Common myeloid progenitor, CD34-positive (primary cell): ENCODE results near the gene OR2V1.
"Not testable (repeated sequence)": the region's sequence is repeated elsewhere in the genome, so short reads cannot be mapped to it uniquely, and the experiment has no call there.

ENCODE experiments used
- CTCF ChIA-PET: fragments of 350-600 bp; sonication (Branson Sonifier 250); formaldehyde crosslinking; loops from one replicate; lab custom pipeline; 2021; ENCODE audit warnings: antibody characterized with exemption; lab: Charles Lee
- POLR2A ChIA-PET: fragments of 350-600 bp; sonication (Branson Sonifier 250); formaldehyde crosslinking; loops from one replicate; lab custom pipeline; 2021; ENCODE audit warnings: antibody characterized with exemption; lab: Charles Lee
- DNase-seq, 3 donors: peaks; one replicate each; pipeline versions ENCODE4 v3.0.0 to v3.0.0-alpha.2; 2013
- H3K27ac ChIP-seq, 2 experiments: 1 replicate in 1 of 2; 2 replicates in 1 of 2; pipeline ENCODE4 v1.7.0; 2013; ENCODE audit warnings: inconsistent platforms in 2 of 2, low read length in 2 of 2, mild to moderate bottlenecking in 2 of 2, low read depth in 1 of 2, moderate library complexity in 1 of 2; ENCODE audit not compliant: severe bottlenecking in 2 of 2, insufficient read depth in 1 of 2, poor library complexity in 1 of 2
- H3K27me3 ChIP-seq, 5 experiments: replicated peaks in 2 of 5; 1 replicate in 3 of 5; 2 replicates in 2 of 5; pipeline versions ENCODE4 v1.6.1 to v1.7.0; 2013; ENCODE audit warnings: low read length in 4 of 5, mild to moderate bottlenecking in 2 of 5, moderate library complexity in 2 of 5, inconsistent platforms in 1 of 5; ENCODE audit not compliant: insufficient read depth in 5 of 5, control insufficient read depth in 4 of 5
- H3K36me3 ChIP-seq, 4 experiments: 1 replicate in 2 of 4; 2 replicates in 2 of 4; pipeline versions ENCODE4 v1.6.1 to v1.7.0; 2013; ENCODE audit warnings: low read length in 3 of 4, control low read depth in 1 of 4, mild to moderate bottlenecking in 1 of 4; ENCODE audit not compliant: control insufficient read depth in 4 of 4, insufficient read depth in 4 of 4
- H3K4me1 ChIP-seq, 4 experiments: 1 replicate in 3 of 4; 2 replicates in 1 of 4; pipeline versions ENCODE4 v1.6.1 to v1.7.1; 2013; ENCODE audit warnings: low read length in 3 of 4, mild to moderate bottlenecking in 3 of 4, control low read depth in 1 of 4, inconsistent platforms in 1 of 4, moderate library complexity in 1 of 4; ENCODE audit not compliant: control insufficient read depth in 4 of 4, insufficient read depth in 4 of 4; ENCODE audit errors: control extremely low read depth in 1 of 4
- H3K4me3 ChIP-seq, 7 experiments: 1 replicate in 4 of 7; 2 replicates in 3 of 7; pipeline versions ENCODE4 v1.5.1 to v1.7.0; 2013; ENCODE audit warnings: mild to moderate bottlenecking in 7 of 7, low read length in 6 of 7, moderate library complexity in 6 of 7, inconsistent platforms in 2 of 7, low read depth in 2 of 7, control low read depth in 1 of 7; ENCODE audit not compliant: insufficient read depth in 4 of 7, control insufficient read depth in 1 of 7; ENCODE audit errors: extremely low read depth in 1 of 7
- H3K9me3 ChIP-seq, 5 experiments: 1 replicate in 4 of 5; 2 replicates in 1 of 5; pipeline versions ENCODE4 v1.6.1 to v1.7.1; 2013; ENCODE audit warnings: low read length in 4 of 5, mild to moderate bottlenecking in 2 of 5, inconsistent platforms in 1 of 5, low read depth in 1 of 5, moderate library complexity in 1 of 5; ENCODE audit not compliant: control insufficient read depth in 4 of 5, insufficient read depth in 2 of 5; ENCODE audit errors: control extremely low read depth in 1 of 5
- WGBS: methylation state at CpG from one replicate; pipeline ENCODE4 v1.1.5; 2013; ENCODE audit not compliant: insufficient coverage; 5-methylcytosine and 5-hydroxymethylcytosine counted together

The OR2V1 gene

GRCh38 chr5:181170996-181171395 is 40.0 kb upstream of the OR2V1 start:
- no peak overlapping the region for H3K4me3 ChIP-seq
- CTCF ChIA-PET, result interaction anchor here (0.8 to 7.2 kb wide), 6 partner anchors 7 to 123 kb away, joined by 3 to 41 read pairs (median 4); no protein-coding TSS in a partner anchor
- POLR2A ChIA-PET, result no interaction called here
- peaks cover 0 to 2% (median 0%) of the 10 kb centered on the region in 5 experiments for H3K9me3 ChIP-seq
- H3K27ac ChIP-seq, result no peak overlapping the region
- whole genome bisulfite sequencing, result 55% methylated on average over 4 of the region's 6 CpGs
- no peaks in the 10 kb centered on the region for H3K36me3 ChIP-seq
- peaks cover 0 to 29% (median 24%) of the 10 kb centered on the region in 4 experiments for H3K4me1 ChIP-seq
- peaks cover 11 to 84% (median 21%) of the 10 kb centered on the region in 5 experiments for H3K27me3 ChIP-seq
- no peak for DNase-seq

DNA sequence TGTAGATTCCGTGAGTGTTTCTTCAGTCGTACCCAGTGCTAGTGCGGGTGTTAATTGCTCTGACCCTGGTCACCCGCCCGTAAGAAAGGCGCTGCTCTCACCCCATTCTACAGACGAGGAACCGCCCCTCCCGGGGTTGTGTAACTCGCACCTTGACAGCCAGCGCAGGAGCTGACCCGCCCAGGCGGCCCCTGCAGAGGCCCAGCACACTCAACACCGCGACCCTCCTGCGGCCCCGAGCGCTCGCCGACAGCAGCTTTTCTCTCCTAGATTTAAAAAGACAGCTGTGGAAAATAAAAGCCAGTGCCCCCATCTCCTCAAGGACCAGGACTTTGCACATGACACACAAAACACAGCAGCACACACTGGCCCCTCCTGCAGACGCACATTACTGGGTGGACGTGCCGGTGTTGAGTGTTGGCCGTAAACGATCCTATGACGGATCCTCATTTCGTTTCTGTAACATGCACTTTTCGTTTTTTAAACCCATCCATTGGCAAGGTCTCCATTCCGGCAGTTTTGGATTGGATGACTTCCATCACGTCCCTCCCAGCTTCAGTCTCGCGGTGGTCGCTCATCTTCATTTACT is 39.4 kb upstream of the OR2V1 start:
- CTCF ChIA-PET, result interaction anchor here (0.5 to 7.2 kb wide), 6 partner anchors 9 to 122 kb away, joined by 3 to 41 read pairs (median 3); no protein-coding TSS in a partner anchor
- Histone ChIP-seq H3K27me3 (peaks cover 11 to 86% (median 21%) of the 10 kb centered on the region in 5 experiments), H3K9me3 (peaks cover 0 to 2% (median 0%) of the 10 kb centered on the region in 5 experiments), H3K36me3 (no peaks in the 10 kb centered on the region), H3K27ac (no peak overlapping the region), H3K4me3 (peak overlapping the region in 5 of 7 experiments; percentile 2 to 68 (median 40)), H3K4me1 (peaks cover 0 to 29% (median 24%) of the 10 kb centered on the region in 4 experiments)
- POLR2A ChIA-PET, result no interaction called here
- no peak for DNase-seq
- 15% methylated on average over 30 of the region's 33 CpGs for WGBS

DNA sequence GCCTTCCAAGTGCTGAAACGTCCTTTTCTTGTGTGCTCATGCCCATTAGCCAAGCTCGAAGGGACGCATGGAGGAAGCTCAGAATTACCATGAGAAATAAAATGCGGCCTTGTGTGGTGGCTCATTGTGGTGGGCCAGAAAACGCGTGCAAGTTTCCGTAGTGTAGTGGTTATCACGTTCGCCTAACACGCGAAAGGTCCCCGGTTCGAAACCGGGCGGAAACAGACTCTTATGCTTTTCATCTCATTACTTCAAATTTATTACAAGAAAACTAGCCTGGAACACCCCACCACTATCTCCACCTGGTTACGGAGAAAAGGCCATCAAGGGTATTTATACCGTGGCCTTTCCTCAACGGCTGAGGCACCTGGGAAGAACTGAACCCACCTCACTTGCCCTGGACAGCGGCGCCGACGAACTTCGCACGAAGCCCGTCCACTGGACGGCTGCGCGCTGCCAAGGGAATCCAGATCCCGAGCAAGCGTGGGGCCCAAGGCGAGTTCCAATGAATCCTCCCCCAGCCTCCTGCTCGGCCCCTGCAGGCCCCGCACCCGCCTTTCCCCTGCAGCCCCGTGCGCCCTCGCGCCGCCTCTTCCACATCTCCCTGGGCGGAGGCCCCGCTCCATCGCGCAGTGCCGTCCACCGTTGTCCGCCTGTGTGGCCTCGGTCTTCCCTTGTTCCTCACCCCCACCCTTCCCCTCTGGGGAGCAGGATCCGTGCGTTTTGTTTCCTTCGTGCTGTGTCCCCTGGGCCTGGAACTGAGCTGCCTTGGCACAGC is 38.7 kb upstream of the OR2V1 start:
- DNase-seq, result peak; percentile 75 to 85 (median 79)
- CTCF ChIA-PET, result interaction anchor here (1.3 to 7.2 kb wide), 3 partner anchors 8 to 14 kb away, joined by 3 to 41 read pairs (median 4); no protein-coding TSS in a partner anchor
- H3K36me3 ChIP-seq, H3K9me3 ChIP-seq, H3K27ac ChIP-seq, POLR2A ChIA-PET: not testable (repeated sequence)
- Histone ChIP-seq H3K4me1 (peaks cover 0 to 29% (median 24%) of the 10 kb centered on the region in 4 experiments), H3K4me3 (peak overlapping the region in 6 of 7 experiments; percentile 2 to 68 (median 34)), H3K27me3 (peaks cover 11 to 89% (median 21%) of the 10 kb centered on the region in 5 experiments)
- WGBS, result 5% methylated on average over 32 of the region's 50 CpGs

- DNase-seq, result peak in 1 of 3 donors; percentile 41
- Histone ChIP-seq H3K27me3 (peaks cover 9 to 88% (median 21%) of the 10 kb centered on the region in 5 experiments), H3K27ac (no peak overlapping the region), H3K9me3 (peaks cover 0 to 5% (median 0%) of the 10 kb centered on the region in 5 experiments), H3K4me1 (peaks cover 0 to 29% (median 21%) of the 10 kb centered on the region in 4 experiments), H3K4me3 (no peak overlapping the region), H3K36me3 (no peaks in the 10 kb centered on the region)
- ChIA-PET POLR2A (interaction anchor here (1.1 kb wide), 1 partner anchor 74 kb away, joined by 3 read pairs; no protein-coding TSS in a partner anchor), CTCF (no interaction called here)
- WGBS, result 34% methylated on average over 4 of the region's 14 CpGs
Measured at GRCh38 chr5:181168595-181169118, 37.7 kb upstream of the OR2V1 start.

GRCh38 chr5:181167814-181168488 is 37.0 kb upstream of the OR2V1 start:
- Histone ChIP-seq H3K4me3 (no peak overlapping the region), H3K4me1 (peaks cover 0 to 25% (median 18%) of the 10 kb centered on the region in 4 experiments), H3K36me3 (no peaks in the 10 kb centered on the region), H3K9me3 (peaks cover 0 to 5% (median 0%) of the 10 kb centered on the region in 5 experiments), H3K27ac (no peak overlapping the region), H3K27me3 (peaks cover 11 to 87% (median 21%) of the 10 kb centered on the region in 5 experiments)
- CTCF ChIA-PET, result interaction anchor here (1.2 kb wide), 1 partner anchor 385 kb away, joined by 3 read pairs; no protein-coding TSS in a partner anchor
- WGBS, result 13% methylated on average over 8 of the region's 11 CpGs
- POLR2A ChIA-PET, result interaction anchor here (0.6 to 1.1 kb wide), 2 partner anchors 37 to 75 kb away, joined by 3 read pairs; partner anchors contain the start of gene TRIM7
- peak in 1 of 3 donors; percentile 41 for DNase-seq
